ENCODE measurements around the gene ERP44. TPM values are rescaled to one million over a fixed set of nuclear protein-coding genes. Genes with fewer than 3 reads are reported as not detected.

The ERP44 gene
- total RNA-seq, 1 experiment from 2014 or later, result 10.1 TPM

- CTCF ChIA-PET, result no interaction called here
- Histone ChIP-seq H3K4me3 (ENCODE audit: low read depth in 2 of 2, low read length in 2 of 2) (no peak overlapping the region), H3K4me1 (ENCODE audit: control insufficient read depth, insufficient read depth, low read length) (no peaks in the 10 kb centered on the region), H3K27ac (ENCODE audit: low read length) (no peak overlapping the region), H3K36me3 (ENCODE audit: control insufficient read depth, insufficient read depth, low read length) (no peaks in the 10 kb centered on the region; the same call in 1 of the 2 replicates), H3K27me3 (ENCODE audit: control insufficient read depth, insufficient read depth, low read length) (no peaks in the 10 kb centered on the region), H3K9me3 (ENCODE audit: control insufficient read depth, insufficient read depth, low read depth, low read length) (peaks cover 3% of the 10 kb centered on the region; the same call in 1 of the 2 replicates)
- in situ Hi-C loops (cut with HindIII; ENCODE audit: low pct_unique_long_range_greater_than_20kb, low sequenced_read_pairs) (no loop called here), intact Hi-C loops (cut with micrococcal nuclease; ENCODE audit: unreplicated experiment) (no loop called here)
- no peak for TF ChIP-seq CTCF (IDR thresholded peaks at IDR 0.05)
- DNase-seq (ENCODE audit: low read depth, low spot score) (no peak), ATAC-seq (no peak)
- POLR2A ChIA-PET, result no interaction called here
- no TSS peak for BruUV-seq (replicated peaks)
Observed at GRCh38 chr9:100125236-100125635, 26.4 kb upstream of the ERP44 start.

GRCh38 chr9:100120286-100120685, 21.5 kb upstream of the ERP44 start:
- BruUV-seq (replicated peaks), result no TSS peak
- H3K27ac ChIP-seq (ENCODE audit: low read length), result no peak overlapping the region
- in situ Hi-C loops (cut with HindIII; ENCODE audit: low pct_unique_long_range_greater_than_20kb, low sequenced_read_pairs) (no loop called here), intact Hi-C loops (cut with micrococcal nuclease; ENCODE audit: unreplicated experiment) (no loop called here)
- CTCF ChIA-PET, result interaction anchor here (0.5 kb wide), 1 partner anchor 103 kb away, joined by 5 read pairs; no protein-coding TSS in a partner anchor
- POLR2A ChIA-PET, result no interaction called here
- DNase-seq (ENCODE audit: low read depth, low spot score) (no peak), ATAC-seq (no peak)
- H3K4me3 ChIP-seq (ENCODE audit: low read depth in 2 of 2, low read length in 2 of 2), result no peak overlapping the region
- peaks cover 3% of the 10 kb centered on the region; the same call in 1 of the 2 replicates for H3K9me3 ChIP-seq (ENCODE audit: control insufficient read depth, insufficient read depth, low read depth, low read length)
- H3K27me3 ChIP-seq (ENCODE audit: control insufficient read depth, insufficient read depth, low read length), result no peaks in the 10 kb centered on the region
- H3K36me3 ChIP-seq (ENCODE audit: control insufficient read depth, insufficient read depth, low read length), result no peaks in the 10 kb centered on the region
- H3K4me1 ChIP-seq (ENCODE audit: control insufficient read depth, insufficient read depth, low read length), result no peaks in the 10 kb centered on the region
- TF ChIP-seq SIN3A (IDR thresholded peaks at IDR 0.05; ENCODE audit: borderline replicate concordance, insufficient read depth, low read depth, low read length) (no peak), TCF7L2 (IDR thresholded peaks at IDR 0.05; ENCODE audit: low read depth, low read length) (no peak), REST (IDR thresholded peaks at IDR 0.05; ENCODE audit: insufficient read depth in 1 of 2, low read depth in 2 of 2, low read length in 1 of 2) (no peak), POLR2AphosphoS5 (IDR thresholded peaks at IDR 0.05; ENCODE audit: low read depth, low read length) (no peak), CTCF (IDR thresholded peaks at IDR 0.05) (no peak)

All from Panc1 (cell line).